Smooth muscle cell of the coronary artery (primary cell): Measurements from ENCODE around the gene IRAG1. TPM values are rescaled to one million over a fixed set of nuclear protein-coding genes. Genes with fewer than 3 reads are reported as not detected.

ENCODE experiments used
- total RNA-seq: library from RNA; depleted of rRNA; stranded (reverse); fragments of >200 nt; gene quantifications from 2 replicates; pipeline ENCODE4 v1.2.3, GENCODE V29; 2014; ENCODE audit warnings: low replicate concordance

IRAG1 gene, protein sequence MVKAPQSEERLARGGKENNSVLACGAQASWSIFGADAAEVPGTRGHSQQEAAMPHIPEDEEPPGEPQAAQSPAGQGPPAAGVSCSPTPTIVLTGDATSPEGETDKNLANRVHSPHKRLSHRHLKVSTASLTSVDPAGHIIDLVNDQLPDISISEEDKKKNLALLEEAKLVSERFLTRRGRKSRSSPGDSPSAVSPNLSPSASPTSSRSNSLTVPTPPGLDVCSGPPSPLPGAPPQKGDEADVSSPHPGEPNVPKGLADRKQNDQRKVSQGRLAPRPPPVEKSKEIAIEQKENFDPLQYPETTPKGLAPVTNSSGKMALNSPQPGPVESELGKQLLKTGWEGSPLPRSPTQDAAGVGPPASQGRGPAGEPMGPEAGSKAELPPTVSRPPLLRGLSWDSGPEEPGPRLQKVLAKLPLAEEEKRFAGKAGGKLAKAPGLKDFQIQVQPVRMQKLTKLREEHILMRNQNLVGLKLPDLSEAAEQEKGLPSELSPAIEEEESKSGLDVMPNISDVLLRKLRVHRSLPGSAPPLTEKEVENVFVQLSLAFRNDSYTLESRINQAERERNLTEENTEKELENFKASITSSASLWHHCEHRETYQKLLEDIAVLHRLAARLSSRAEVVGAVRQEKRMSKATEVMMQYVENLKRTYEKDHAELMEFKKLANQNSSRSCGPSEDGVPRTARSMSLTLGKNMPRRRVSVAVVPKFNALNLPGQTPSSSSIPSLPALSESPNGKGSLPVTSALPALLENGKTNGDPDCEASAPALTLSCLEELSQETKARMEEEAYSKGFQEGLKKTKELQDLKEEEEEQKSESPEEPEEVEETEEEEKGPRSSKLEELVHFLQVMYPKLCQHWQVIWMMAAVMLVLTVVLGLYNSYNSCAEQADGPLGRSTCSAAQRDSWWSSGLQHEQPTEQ
- total RNA-seq = 3.6 and 4.8 TPM in 2 replicates

DNA sequence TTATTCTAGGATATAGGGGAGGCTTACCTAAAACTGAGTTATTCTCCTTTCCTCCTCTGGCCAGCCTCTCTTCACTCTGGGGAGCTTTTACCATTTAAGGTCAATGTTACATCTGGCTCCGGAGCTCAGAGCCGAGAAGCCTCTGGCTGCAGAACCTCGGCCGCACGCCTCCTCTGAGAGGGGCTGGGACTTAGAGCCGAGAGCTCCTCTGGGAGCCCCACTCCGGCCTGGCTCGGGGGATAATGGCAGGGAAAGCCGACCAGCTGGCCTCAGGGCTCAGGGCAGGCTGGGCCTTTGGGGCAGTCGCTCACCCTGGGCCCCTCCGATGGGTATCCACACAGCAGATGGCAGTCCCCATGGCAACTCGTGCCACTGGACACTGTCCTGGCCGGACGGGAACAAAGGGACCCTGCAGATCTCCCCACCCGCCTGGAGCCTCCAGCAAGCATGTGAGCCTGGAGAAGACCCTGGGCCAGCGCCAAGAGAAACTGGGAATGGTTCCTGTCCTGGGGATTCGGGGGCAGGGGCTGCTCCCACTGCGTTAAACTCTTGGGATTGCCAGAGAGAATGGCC, at the start of gene IRAG1:
Gene IRAG1 (minus strand): TSS at position 247 of the 573 bp plus-strand sequence. CDS start 153 bp downstream, at position 94.

Other genes starting within 250 kb of the IRAG1 start
- 0.23 and 4.4 TPM in 2 replicates for gene AMPD3, start 238.5 kb downstream of the IRAG1 start, total RNA-seq
- gene RNF141, start 152.6 kb downstream of the IRAG1 start, total RNA-seq = 27.9 and 29.0 TPM in 2 replicates
- 0.23 and 0.59 TPM in 2 replicates for gene LYVE1, start 125.1 kb downstream of the IRAG1 start, total RNA-seq
- 12.9 and 21.3 TPM in 2 replicates for gene CTR9, start 57.5 kb upstream of the IRAG1 start, total RNA-seq
- gene EIF4G2, start 115.2 kb upstream of the IRAG1 start, total RNA-seq = 622 and 640 TPM in 2 replicates
- 12.0 and 19.2 TPM in 2 replicates for gene ZBED5, start 164.3 kb upstream of the IRAG1 start, total RNA-seq